Measurements from ENCODE around the gene FSTL3. TPM values are rescaled to one million over a fixed set of nuclear protein-coding genes. Genes with fewer than 3 reads are reported as not detected.
A peak's percentile ranks its signal among the peaks of the same experiment; 100 is the strongest.

Gene FSTL3
- total and polyA plus RNA-seq, 2 of the 13 experiments (the other 11 are each of a cell fraction or from before 2014, with no cell fraction given): 13.5 to 15.6 TPM

- no peak for TF ChIP-seq ZNF512 (CRISPR knock-in tag; IDR thresholded peaks at IDR 0.05)
- TF ChIP-seq KLF12 (CRISPR knock-in tag; IDR thresholded peaks at IDR 0.05; ENCODE audit: borderline replicate concordance): no peak
- no peak for TF ChIP-seq ZNF563 (CRISPR knock-in tag; IDR thresholded peaks at IDR 0.05)
- TF ChIP-seq ZNF790 (CRISPR knock-in tag; IDR thresholded peaks at IDR 0.05; ENCODE audit: borderline replicate concordance): peak; percentile 48; the same call in 1 of the 2 replicates
- no peak for TF ChIP-seq SP5 (CRISPR knock-in tag; IDR thresholded peaks at IDR 0.05; ENCODE audit: borderline replicate concordance, low read depth)
- TF ChIP-seq HMGA1 (CRISPR knock-in tag; conservative IDR thresholded peaks at IDR 0.05): no peak
- TF ChIP-seq TOE1 (CRISPR knock-in tag; IDR thresholded peaks at IDR 0.05): no peak
- no peak for TF ChIP-seq ATAD3A (CRISPR knock-in tag; IDR thresholded peaks at IDR 0.05)
- no peak for TF ChIP-seq MXD3 (CRISPR knock-in tag; IDR thresholded peaks at IDR 0.05)
- no peak for TF ChIP-seq HOMEZ (CRISPR knock-in tag; IDR thresholded peaks at IDR 0.05; ENCODE audit: low read depth)
- TF ChIP-seq HOXA5 (CRISPR knock-in tag; IDR thresholded peaks at IDR 0.05): peak; percentile 50; the same call in 1 of the 2 replicates
- no peak for TF ChIP-seq GABPA (IDR thresholded peaks at IDR 0.05; ENCODE audit: low read depth, low read length)
- TF ChIP-seq GABPA (CRISPR knock-in tag; IDR thresholded peaks at IDR 0.05; ENCODE audit: low read depth): no peak
- peak; percentile 68; the same call in 1 of the 2 replicates for TF ChIP-seq BORCS8-MEF2B (CRISPR knock-in tag; IDR thresholded peaks at IDR 0.05)
- TF ChIP-seq GTF2F1 (IDR thresholded peaks at IDR 0.05; ENCODE audit: low read length): no peak
- TF ChIP-seq PRDM4 (CRISPR knock-in tag; IDR thresholded peaks at IDR 0.05; ENCODE audit: borderline replicate concordance): no peak
- no peak for TF ChIP-seq NCOR1 (IDR thresholded peaks at IDR 0.05; ENCODE audit: borderline replicate concordance, low read length)
- no peak for TF ChIP-seq ZNF317 (CRISPR knock-in tag; IDR thresholded peaks at IDR 0.05)
- no peak; the same call in 1 of the 2 replicates for TF ChIP-seq ZNF253 (CRISPR knock-in tag; IDR thresholded peaks at IDR 0.05; ENCODE audit: borderline replicate concordance)
- TF ChIP-seq RFXAP (CRISPR knock-in tag; IDR thresholded peaks at IDR 0.05; ENCODE audit: borderline replicate concordance): 0 out of 2 replicates have a peak, but pooled peaks have one; percentile 29
- no peak for TF ChIP-seq ZNF614 (CRISPR knock-in tag; IDR thresholded peaks at IDR 0.05; ENCODE audit: borderline replicate concordance)
- TF ChIP-seq NFATC3 (CRISPR knock-in tag; IDR thresholded peaks at IDR 0.05): no peak
- TF ChIP-seq SAFB2 (CRISPR knock-in tag; IDR thresholded peaks at IDR 0.05; ENCODE audit: borderline replicate concordance, low read depth): no peak
- TF ChIP-seq ZNF710 (CRISPR knock-in tag; IDR thresholded peaks at IDR 0.05; ENCODE audit: borderline replicate concordance): no peak
- TF ChIP-seq IKZF1 (IDR thresholded peaks at IDR 0.05): no peak
Observed at GRCh38 chr19:704447-704741, 28.2 kb downstream of the FSTL3 start (continued).

Data from HepG2 (cell line).